Measurements from ENCODE around the gene TOMM5. TPM values are rescaled to one million over a fixed set of nuclear protein-coding genes. Genes with fewer than 3 reads are reported as not detected.

The TOMM5 gene
- total RNA-seq, 4 donors from 2014 or later = 50.4 to 79.1 (median 67.1) TPM

DNA sequence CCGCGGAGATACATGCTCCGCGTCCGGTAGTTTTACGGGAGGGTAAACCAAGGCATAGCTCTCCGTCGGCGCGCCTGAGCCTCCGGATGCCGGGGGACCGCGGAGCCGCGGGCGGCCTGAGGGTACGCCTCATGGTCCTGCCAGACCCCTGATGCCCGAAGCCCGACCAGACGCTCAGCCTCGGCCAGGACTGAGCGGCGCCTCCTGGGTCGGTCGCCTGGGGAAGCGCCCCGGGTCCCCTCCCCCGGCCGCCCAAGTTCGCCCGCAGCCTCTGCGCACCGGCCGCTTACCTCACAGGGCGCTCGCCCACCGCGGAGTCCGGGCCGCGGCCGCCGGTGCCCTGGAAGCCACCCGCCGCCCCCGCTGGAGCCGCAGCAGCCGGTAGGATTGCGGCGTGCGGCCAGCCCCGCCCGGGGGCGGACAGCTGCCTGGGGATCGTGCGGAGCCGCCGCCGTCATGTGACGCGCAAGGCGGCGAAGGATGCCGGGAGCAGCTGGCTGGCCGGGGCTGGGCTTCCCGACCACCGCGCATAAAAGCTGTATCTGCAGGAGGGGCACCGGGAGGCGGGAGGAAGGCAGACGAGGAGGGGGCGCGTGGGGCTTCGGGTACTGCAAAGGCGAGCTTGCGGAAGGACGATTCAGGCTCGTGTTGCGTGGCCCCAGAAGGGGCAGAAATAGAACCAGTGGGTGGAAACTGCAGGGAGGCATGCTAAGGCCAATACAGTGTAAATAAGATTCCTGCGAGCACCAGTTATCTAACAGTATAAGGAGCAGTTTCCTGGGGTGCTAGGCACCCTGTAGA is 16.3 kb downstream of the TOMM5 start, which contains the start of gene FBXO10:
TSS of gene FBXO10 (minus strand) at position 460 of the 801 bp plus-strand sequence. CDS start 34,612 bp downstream, outside the sequence.
- DNase-seq (ENCODE audit: low spot score in 2 of 2) = peak; percentile 21 to 90
- intact Hi-C loops (cut with DNase I; ENCODE audit: low total_unique reads) = no loop called here
- H3K4me3 ChIP-seq (ENCODE audit: low read depth, poor library complexity, severe bottlenecking) = peak within 1 kb of the TSS; percentile 57
- 1% methylated on average over 55 to 76 of the region's 81 CpGs for WGBS, 2 donors
- TF ChIP-seq POLR2A (IDR thresholded peaks at IDR 0.05) = no peak
- TF ChIP-seq, protein P1, sequence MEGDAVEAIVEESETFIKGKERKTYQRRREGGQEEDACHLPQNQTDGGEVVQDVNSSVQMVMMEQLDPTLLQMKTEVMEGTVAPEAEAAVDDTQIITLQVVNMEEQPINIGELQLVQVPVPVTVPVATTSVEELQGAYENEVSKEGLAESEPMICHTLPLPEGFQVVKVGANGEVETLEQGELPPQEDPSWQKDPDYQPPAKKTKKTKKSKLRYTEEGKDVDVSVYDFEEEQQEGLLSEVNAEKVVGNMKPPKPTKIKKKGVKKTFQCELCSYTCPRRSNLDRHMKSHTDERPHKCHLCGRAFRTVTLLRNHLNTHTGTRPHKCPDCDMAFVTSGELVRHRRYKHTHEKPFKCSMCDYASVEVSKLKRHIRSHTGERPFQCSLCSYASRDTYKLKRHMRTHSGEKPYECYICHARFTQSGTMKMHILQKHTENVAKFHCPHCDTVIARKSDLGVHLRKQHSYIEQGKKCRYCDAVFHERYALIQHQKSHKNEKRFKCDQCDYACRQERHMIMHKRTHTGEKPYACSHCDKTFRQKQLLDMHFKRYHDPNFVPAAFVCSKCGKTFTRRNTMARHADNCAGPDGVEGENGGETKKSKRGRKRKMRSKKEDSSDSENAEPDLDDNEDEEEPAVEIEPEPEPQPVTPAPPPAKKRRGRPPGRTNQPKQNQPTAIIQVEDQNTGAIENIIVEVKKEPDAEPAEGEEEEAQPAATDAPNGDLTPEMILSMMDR (IDR thresholded peaks at IDR 0.05) = no peak

DNA sequence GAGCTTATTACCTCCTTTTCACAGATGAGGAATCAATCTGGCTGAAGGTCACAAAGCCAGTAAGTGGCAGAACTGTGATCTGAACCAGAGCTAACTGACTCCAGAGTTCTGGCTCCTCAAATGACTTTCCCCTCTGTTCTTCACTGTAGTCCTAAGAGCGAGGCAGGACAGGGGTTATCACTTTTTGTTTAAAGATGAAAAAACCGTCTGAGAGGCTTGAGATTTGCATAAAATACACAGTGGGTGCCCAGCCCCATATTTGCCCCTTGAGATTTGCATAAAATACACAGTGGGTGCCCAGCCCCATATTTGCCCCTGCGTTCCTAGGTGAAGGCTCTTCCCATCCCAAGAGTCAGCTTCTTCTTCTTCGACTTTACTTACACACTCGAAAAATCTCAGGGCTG is 16.9 kb downstream of the TOMM5 start:
- 11% methylated on average over 5 of the region's 5 CpGs for WGBS, 2 donors
- peak overlapping the region; percentile 57 for H3K4me3 ChIP-seq (ENCODE audit: low read depth, poor library complexity, severe bottlenecking)
- intact Hi-C loops (cut with DNase I; ENCODE audit: low total_unique reads) = no loop called here
- TF ChIP-seq, protein P1 (IDR thresholded peaks at IDR 0.05) = no peak
- TF ChIP-seq POLR2A (IDR thresholded peaks at IDR 0.05) = no peak
- DNase-seq (ENCODE audit: low spot score in 2 of 2) = no peak

DNA sequence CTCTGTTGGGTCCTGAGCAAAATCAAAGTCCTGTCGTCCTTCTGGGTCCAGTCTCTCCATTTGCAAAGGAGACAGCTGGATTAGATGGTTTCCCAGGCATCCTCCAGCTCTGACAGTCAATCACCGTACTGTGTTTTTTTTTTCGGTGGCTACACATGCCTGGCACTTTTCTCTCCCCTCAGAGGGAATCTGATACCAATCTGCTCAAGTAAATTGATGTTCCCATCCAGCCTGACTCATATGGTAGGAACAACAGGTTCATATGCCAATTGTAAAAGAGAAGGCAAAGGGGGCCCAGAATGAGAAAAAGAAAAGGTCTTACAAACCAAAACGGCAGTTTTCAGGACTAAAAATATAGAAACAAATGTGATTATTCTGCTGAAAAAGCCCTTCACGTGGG is 17.4 kb downstream of the TOMM5 start:
- WGBS, 2 donors = 51 to 59% methylated on average over 5 of the region's 5 CpGs
- TF ChIP-seq, protein P1 (IDR thresholded peaks at IDR 0.05) = no peak
- TF ChIP-seq POLR2A (IDR thresholded peaks at IDR 0.05) = no peak
- no peak overlapping the region for H3K4me3 ChIP-seq (ENCODE audit: low read depth, poor library complexity, severe bottlenecking)
- no peak for DNase-seq (ENCODE audit: low spot score in 2 of 2)
- intact Hi-C loops (cut with DNase I; ENCODE audit: low total_unique reads) = no loop called here

DNA sequence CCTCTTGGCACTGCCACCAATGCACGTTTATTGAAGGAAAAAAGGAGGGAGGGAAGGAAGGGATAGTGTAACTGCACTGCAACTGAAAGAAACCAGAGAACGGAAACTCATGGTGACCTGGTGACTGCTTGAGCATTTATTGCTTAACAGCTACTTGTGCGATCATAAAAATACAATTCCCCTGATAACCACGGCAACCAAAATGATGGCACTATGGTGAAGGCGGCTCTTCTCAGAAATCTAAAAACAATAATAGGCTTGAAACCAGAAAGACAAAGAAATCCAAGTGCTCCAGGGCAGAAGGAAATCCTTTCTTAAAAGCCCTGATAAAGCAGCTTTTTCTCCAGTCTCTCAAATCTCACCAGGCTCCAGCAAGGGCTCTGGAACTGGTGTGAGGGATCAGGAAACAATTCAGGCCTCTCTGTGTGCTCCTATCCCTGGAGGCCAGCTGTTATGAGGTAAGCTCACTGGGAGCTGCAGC is 18.1 kb downstream of the TOMM5 start:
- intact Hi-C loops (cut with DNase I; ENCODE audit: low total_unique reads) = no loop called here
- TF ChIP-seq, protein P1 (IDR thresholded peaks at IDR 0.05) = no peak
- TF ChIP-seq POLR2A (IDR thresholded peaks at IDR 0.05) = no peak
- H3K4me3 ChIP-seq (ENCODE audit: low read depth, poor library complexity, severe bottlenecking) = no peak overlapping the region
- DNase-seq (ENCODE audit: low spot score in 2 of 2) = no peak
- WGBS, 2 donors = 55 to 64% methylated on average over 5 of the region's 5 CpGs

DNA sequence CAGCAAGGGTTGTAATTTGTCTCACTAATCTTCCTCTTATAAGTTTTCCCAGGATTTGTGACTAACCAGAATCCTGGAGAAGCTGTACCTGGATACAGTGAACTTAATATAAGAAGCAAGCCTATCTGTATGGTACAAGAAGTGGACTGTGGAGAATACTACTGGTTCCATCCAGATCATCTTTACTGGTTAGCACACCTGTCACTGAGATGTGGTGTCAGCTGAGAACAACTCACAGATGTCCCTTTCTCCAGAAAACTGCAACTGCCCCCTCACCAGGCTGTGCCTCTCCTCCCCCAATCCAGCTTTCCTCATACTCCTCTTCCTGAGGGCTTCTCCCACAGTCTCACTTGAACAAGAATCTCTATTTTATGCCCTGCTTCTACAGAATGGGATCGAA is 21.1 kb downstream of the TOMM5 start:
- no peak for DNase-seq (ENCODE audit: low spot score in 2 of 2)
- H3K4me3 ChIP-seq (ENCODE audit: low read depth, poor library complexity, severe bottlenecking) = no peak overlapping the region
- WGBS, 2 donors = 97% methylated on average over 1 of the region's 1 CpG
- intact Hi-C loops (cut with DNase I; ENCODE audit: low total_unique reads) = no loop called here
- TF ChIP-seq, protein P1 (IDR thresholded peaks at IDR 0.05) = no peak

Measured in lower leg skin (tissue), 4 donors.